Liver (tissue), 3 donors: Measurements from ENCODE around the gene TMEM100.

ENCODE experiments used
- JUND ChIP-seq, 2 donors: IDR thresholded peaks; 2 replicates each; pipeline ENCODE4 v1.6.1; 2016; ENCODE audit warnings: antibody characterized with exemption in 2 of 2
- MAX ChIP-seq: IDR thresholded peaks from 2 replicates; pipeline ENCODE4 v1.6.1; 2016; ENCODE audit warnings: antibody characterized with exemption
- RAD21 ChIP-seq, 2 donors: IDR thresholded peaks; 2 replicates each; pipeline ENCODE4 v1.6.1; 2016; ENCODE audit warnings: antibody characterized with exemption in 2 of 2, mild to moderate bottlenecking in 2 of 2
- TF ChIP-seq, protein P1 (sequence below): fragments of 150-350 bp; IDR thresholded peaks from 2 replicates; pipeline ENCODE4 v1.5.1; 2017; ENCODE audit warnings: improper control_type of control experiment, low read depth, low read length; ENCODE audit not compliant: missing input control
- donor health status: healthy.
- donor health status: healthy.

DNA sequence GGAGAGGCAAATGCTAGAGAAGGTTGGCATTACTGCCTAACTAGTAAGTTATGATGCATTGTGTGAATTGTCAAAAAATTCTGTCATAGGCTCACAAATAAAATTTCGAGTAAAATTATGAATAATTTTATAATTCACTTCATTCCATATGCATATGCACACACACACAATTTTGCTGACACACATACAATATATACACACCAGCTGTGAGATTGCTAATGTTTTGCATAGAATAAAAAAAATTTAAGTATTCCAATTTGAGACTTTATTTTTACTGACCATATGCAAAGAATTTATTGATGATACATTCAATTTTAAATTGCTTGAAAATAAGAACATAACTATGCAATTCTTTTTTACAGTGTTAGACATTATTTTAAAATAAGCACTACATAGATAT, 6.8 kb upstream of the TMEM100 start:
- TF ChIP-seq, protein P1, sequence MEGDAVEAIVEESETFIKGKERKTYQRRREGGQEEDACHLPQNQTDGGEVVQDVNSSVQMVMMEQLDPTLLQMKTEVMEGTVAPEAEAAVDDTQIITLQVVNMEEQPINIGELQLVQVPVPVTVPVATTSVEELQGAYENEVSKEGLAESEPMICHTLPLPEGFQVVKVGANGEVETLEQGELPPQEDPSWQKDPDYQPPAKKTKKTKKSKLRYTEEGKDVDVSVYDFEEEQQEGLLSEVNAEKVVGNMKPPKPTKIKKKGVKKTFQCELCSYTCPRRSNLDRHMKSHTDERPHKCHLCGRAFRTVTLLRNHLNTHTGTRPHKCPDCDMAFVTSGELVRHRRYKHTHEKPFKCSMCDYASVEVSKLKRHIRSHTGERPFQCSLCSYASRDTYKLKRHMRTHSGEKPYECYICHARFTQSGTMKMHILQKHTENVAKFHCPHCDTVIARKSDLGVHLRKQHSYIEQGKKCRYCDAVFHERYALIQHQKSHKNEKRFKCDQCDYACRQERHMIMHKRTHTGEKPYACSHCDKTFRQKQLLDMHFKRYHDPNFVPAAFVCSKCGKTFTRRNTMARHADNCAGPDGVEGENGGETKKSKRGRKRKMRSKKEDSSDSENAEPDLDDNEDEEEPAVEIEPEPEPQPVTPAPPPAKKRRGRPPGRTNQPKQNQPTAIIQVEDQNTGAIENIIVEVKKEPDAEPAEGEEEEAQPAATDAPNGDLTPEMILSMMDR = no peak
- TF ChIP-seq MAX (no peak), RAD21 (IDR thresholded peaks at IDR 0.05) (no peak), JUND (IDR thresholded peaks at IDR 0.05) (no peak)
